Measurements from ENCODE around the gene AIRE.

Gene AIRE

GRCh38 chr21:44324106-44324853, 38.6 kb downstream of the AIRE start:
- TF ChIP-seq CTCF (IDR thresholded peaks at IDR 0.05; ENCODE audit: insufficient read depth, low read length, poor library complexity, severe bottlenecking) (no peak), EZH2phosphoT487 (conservative IDR thresholded peaks at IDR 0.05; ENCODE audit: low read length) (no peak)
- no peaks in the 10 kb centered on the region for H3K9me2 ChIP-seq (replicated peaks; ENCODE audit: insufficient read depth, low read length)
- no peaks in the 10 kb centered on the region for H3K9me3 ChIP-seq (ENCODE audit: insufficient read depth, low read length)
- H2AFZ ChIP-seq (ENCODE audit: low read depth, low read length, severe bottlenecking): no peak overlapping the region
- no peaks in the 10 kb centered on the region for H3K79me2 ChIP-seq (ENCODE audit: insufficient read depth, low read length)
- no peaks in the 10 kb centered on the region for H3K36me3 ChIP-seq (ENCODE audit: low read length)
- H3K27ac ChIP-seq (ENCODE audit: low read depth, low read length): no peak overlapping the region
- H3K27me3 ChIP-seq (ENCODE audit: low read length): no peaks in the 10 kb centered on the region
- no peaks in the 10 kb centered on the region for H4K20me1 ChIP-seq (ENCODE audit: low read depth, low read length)
- H3K4me3 ChIP-seq (ENCODE audit: insufficient read depth, low read length, poor library complexity, severe bottlenecking): no peak overlapping the region
- H3K9ac ChIP-seq (ENCODE audit: low read length): no peak overlapping the region
- no peak overlapping the region for H3K4me2 ChIP-seq (ENCODE audit: low read depth, low read length, poor library complexity, severe bottlenecking)
- no peaks in the 10 kb centered on the region for H3F3A ChIP-seq (ENCODE audit: insufficient read depth)

DNA sequence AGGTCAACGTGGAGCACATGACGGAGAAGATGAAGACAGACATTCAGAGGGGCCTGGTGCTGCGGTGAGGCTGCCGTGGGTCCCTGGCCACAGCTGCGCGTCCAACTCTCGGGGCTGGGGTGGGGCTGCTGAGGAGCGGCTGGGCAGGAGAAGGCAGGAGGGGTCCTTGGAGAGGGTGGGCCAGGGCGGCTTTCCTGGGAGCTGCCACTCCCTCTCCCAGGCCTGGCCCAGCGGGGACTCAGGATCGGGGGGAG, 39.1 kb downstream of the AIRE start:
- H3K4me2 ChIP-seq (ENCODE audit: low read depth, low read length, poor library complexity, severe bottlenecking): no peak overlapping the region
- H3F3A ChIP-seq (ENCODE audit: insufficient read depth): no peaks in the 10 kb centered on the region
- no peak overlapping the region for H2AFZ ChIP-seq (ENCODE audit: low read depth, low read length, severe bottlenecking)
- H3K79me2 ChIP-seq (ENCODE audit: insufficient read depth, low read length): no peaks in the 10 kb centered on the region
- H3K27ac ChIP-seq (ENCODE audit: low read depth, low read length): no peak overlapping the region
- no peaks in the 10 kb centered on the region for H3K9me2 ChIP-seq (replicated peaks; ENCODE audit: insufficient read depth, low read length)
- H3K9ac ChIP-seq (ENCODE audit: low read length): no peak overlapping the region
- H3K9me3 ChIP-seq (ENCODE audit: insufficient read depth, low read length): no peaks in the 10 kb centered on the region
- no peaks in the 10 kb centered on the region for H3K27me3 ChIP-seq (ENCODE audit: low read length)
- H4K20me1 ChIP-seq (ENCODE audit: low read depth, low read length): no peaks in the 10 kb centered on the region
- H3K36me3 ChIP-seq (ENCODE audit: low read length): no peaks in the 10 kb centered on the region
- TF ChIP-seq EZH2phosphoT487 (conservative IDR thresholded peaks at IDR 0.05; ENCODE audit: low read length) (no peak), CTCF (IDR thresholded peaks at IDR 0.05; ENCODE audit: insufficient read depth, low read length, poor library complexity, severe bottlenecking) (no peak)
- no peak overlapping the region for H3K4me3 ChIP-seq (ENCODE audit: insufficient read depth, low read length, poor library complexity, severe bottlenecking)

DNA sequence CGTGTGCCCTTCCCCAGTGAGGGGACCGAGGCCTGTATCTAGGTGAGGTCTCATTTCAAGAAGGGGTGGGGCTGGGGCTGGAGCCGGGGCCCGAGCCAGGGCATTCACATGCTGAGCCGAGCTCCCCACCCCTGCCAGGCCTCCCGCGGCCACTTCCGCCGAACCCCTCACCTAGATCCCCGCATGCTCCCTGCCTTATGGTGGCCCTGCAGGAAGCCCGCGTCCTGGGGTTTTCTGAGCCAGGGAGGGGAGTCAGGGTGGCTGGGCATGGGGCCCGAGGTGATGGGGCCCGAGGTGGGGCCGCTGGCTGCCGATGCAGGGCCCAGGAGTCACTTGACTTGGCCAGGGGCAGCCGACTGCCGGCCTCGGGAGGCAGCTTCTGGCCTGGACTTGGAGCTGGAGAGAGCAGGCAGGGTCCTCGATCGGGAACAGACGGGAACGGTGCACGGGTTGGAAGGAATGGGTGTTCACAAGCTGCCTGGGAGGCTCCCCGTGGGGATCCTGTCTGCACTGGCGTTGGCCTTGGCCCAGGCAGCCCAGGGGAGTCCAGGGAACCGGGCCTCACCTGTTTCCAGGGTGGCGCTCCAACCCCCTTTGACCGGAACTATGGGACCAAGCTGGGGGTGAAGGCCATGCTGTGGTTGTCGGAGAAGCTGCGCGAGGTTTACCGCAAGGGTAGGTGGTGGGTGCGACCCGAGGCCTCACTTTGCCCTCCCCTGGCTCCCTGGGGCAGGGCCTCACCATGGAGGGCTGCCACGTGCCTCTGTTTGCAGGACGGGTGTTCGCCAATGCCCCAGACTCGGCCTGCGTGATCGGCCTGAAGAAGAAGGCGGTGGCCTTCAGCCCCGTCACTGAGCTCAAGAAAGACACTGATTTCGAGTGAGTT, 40.0 kb downstream of the AIRE start:
- H3K9ac ChIP-seq (ENCODE audit: low read length): no peak overlapping the region
- no peaks in the 10 kb centered on the region for H3F3A ChIP-seq (ENCODE audit: insufficient read depth)
- no peaks in the 10 kb centered on the region for H3K27me3 ChIP-seq (ENCODE audit: low read length)
- no peaks in the 10 kb centered on the region for H3K9me2 ChIP-seq (replicated peaks; ENCODE audit: insufficient read depth, low read length)
- H3K4me3 ChIP-seq (ENCODE audit: insufficient read depth, low read length, poor library complexity, severe bottlenecking): no peak overlapping the region
- no peak overlapping the region for H3K27ac ChIP-seq (ENCODE audit: low read depth, low read length)
- no peaks in the 10 kb centered on the region for H3K79me2 ChIP-seq (ENCODE audit: insufficient read depth, low read length)
- H3K36me3 ChIP-seq (ENCODE audit: low read length): no peaks in the 10 kb centered on the region
- no peaks in the 10 kb centered on the region for H3K9me3 ChIP-seq (ENCODE audit: insufficient read depth, low read length)
- no peak overlapping the region for H3K4me2 ChIP-seq (ENCODE audit: low read depth, low read length, poor library complexity, severe bottlenecking)
- no peaks in the 10 kb centered on the region for H4K20me1 ChIP-seq (ENCODE audit: low read depth, low read length)
- TF ChIP-seq EZH2phosphoT487 (conservative IDR thresholded peaks at IDR 0.05; ENCODE audit: low read length) (no peak), CTCF (IDR thresholded peaks at IDR 0.05; ENCODE audit: insufficient read depth, low read length, poor library complexity, severe bottlenecking) (no peak)
- no peak overlapping the region for H2AFZ ChIP-seq (ENCODE audit: low read depth, low read length, severe bottlenecking)

All from SU-DHL-6 (cell line).